ENCODE data around the gene MICAL3. TPM values are rescaled to one million over a fixed set of nuclear protein-coding genes. Genes with fewer than 3 reads are reported as not detected.

Gene MICAL3
- total RNA-seq, 1 donor from 2014 or later: 103 TPM

DNA sequence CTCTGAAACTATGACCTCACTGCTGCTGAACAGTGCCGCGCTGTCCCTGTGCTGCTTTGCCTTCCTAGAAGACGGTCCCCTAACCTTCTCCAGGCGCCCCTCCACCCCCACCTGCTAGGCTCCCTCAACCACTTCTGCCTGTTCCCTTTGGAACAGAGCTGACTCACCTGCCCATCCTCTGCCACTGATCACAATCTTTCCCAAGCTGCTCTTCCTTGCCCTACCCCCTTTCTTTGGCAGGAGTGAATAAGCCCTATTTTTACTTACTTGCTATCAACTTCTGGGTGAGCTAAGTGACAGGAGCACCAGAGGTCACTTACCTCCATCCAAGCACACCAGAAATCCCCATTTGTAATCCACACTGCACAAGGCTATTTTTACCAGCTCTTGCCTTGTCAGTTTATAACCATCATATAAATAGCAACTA lies 134.1 kb downstream of the MICAL3 start:
- H3K4me3 Mint-ChIP-seq: no peak overlapping the region
- no peaks in the 10 kb centered on the region for H3K4me1 Mint-ChIP-seq
- no peak for DNase-seq (ENCODE audit: low spot score in 2 of 2, unreplicated experiment in 2 of 2)
- H3K9me3 Mint-ChIP-seq: no peaks in the 10 kb centered on the region
- no peaks in the 10 kb centered on the region for H3K27me3 Mint-ChIP-seq (ENCODE audit: low read depth)
- H3K36me3 Mint-ChIP-seq: peaks cover 26% of the 10 kb centered on the region
- H3K27ac Mint-ChIP-seq: peak overlapping the region; percentile 37
- TF ChIP-seq, protein P1, sequence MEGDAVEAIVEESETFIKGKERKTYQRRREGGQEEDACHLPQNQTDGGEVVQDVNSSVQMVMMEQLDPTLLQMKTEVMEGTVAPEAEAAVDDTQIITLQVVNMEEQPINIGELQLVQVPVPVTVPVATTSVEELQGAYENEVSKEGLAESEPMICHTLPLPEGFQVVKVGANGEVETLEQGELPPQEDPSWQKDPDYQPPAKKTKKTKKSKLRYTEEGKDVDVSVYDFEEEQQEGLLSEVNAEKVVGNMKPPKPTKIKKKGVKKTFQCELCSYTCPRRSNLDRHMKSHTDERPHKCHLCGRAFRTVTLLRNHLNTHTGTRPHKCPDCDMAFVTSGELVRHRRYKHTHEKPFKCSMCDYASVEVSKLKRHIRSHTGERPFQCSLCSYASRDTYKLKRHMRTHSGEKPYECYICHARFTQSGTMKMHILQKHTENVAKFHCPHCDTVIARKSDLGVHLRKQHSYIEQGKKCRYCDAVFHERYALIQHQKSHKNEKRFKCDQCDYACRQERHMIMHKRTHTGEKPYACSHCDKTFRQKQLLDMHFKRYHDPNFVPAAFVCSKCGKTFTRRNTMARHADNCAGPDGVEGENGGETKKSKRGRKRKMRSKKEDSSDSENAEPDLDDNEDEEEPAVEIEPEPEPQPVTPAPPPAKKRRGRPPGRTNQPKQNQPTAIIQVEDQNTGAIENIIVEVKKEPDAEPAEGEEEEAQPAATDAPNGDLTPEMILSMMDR (IDR thresholded peaks at IDR 0.05; ENCODE audit: unreplicated experiment): no peak

DNA sequence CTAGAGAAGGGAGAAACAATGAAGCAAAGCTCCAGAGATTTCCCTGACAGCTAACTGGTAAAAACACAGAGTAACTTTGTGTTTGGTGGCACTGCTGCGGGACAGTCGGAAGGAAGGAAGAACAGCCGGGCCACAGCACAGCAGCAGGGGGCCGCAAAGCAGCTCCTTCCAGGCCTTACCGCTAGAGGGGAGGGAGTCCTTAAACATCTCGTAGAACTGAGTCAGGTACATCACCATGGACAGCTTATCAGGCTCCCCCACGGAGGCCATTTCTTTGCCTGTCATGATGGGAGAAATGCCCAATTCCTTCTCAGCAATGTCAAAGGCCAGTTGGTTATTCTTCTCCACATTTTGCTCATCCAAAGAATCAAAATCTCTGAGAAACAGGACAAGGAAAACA lies 135.5 kb downstream of the MICAL3 start:
- TF ChIP-seq, protein P1 (IDR thresholded peaks at IDR 0.05; ENCODE audit: unreplicated experiment): no peak
- no peak overlapping the region for H3K27ac Mint-ChIP-seq
- no peaks in the 10 kb centered on the region for H3K27me3 Mint-ChIP-seq (ENCODE audit: low read depth)
- H3K36me3 Mint-ChIP-seq: peaks cover 25% of the 10 kb centered on the region
- no peak overlapping the region for H3K4me3 Mint-ChIP-seq
- no peaks in the 10 kb centered on the region for H3K9me3 Mint-ChIP-seq
- no peak for DNase-seq (ENCODE audit: low spot score in 2 of 2, unreplicated experiment in 2 of 2)
- H3K4me1 Mint-ChIP-seq: peaks cover 10% of the 10 kb centered on the region

DNA sequence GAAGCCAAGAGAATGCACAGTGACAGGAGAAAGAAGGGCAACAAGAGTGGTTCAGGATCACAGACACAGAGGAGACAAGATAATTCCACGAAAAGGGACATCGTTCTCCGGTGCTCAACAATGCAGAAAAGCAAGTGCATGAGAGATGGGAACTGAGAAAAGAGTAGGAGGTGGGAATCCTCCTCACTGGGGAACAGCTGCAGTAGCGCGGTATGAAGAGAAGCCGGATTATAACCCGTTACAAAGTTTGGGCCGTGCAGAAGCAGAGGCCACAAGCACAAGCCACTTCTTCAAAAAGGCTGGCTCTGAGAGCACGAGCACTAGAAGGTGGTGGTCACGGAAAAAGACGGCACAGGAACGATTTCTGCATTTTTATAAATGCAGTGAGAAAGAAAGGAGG lies 135.9 kb downstream of the MICAL3 start:
- peaks cover 13% of the 10 kb centered on the region for H3K4me1 Mint-ChIP-seq
- H3K36me3 Mint-ChIP-seq: peaks cover 21% of the 10 kb centered on the region
- no peak overlapping the region for H3K27ac Mint-ChIP-seq

DNA sequence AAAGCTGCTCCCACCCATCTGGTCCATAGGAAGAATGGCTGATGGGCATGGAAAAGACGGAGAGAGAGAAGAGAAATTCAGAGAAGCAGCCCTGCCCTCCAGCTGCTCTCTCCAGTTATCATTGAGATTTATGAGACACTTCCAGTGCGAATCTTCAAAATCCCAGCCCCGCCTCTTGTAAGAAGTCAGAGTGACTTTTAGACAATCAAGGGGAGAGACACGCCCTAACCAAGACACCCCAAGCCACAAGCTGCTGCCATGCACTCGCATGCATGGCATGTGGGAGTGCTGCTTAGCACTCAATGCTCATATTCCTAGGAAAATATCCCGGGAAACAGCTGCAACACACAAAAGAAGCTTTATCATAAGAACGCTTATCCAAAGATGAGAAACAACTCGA lies 139.5 kb downstream of the MICAL3 start:
- TF ChIP-seq, protein P1 (IDR thresholded peaks at IDR 0.05; ENCODE audit: unreplicated experiment): no peak
- Mint-ChIP-seq H3K4me3 (no peak overlapping the region), H3K4me1 (peaks cover 13% of the 10 kb centered on the region), H3K9me3 (no peaks in the 10 kb centered on the region), H3K27ac (no peak overlapping the region), H3K27me3 (ENCODE audit: low read depth) (no peaks in the 10 kb centered on the region), H3K36me3 (peaks cover 19% of the 10 kb centered on the region)
- DNase-seq (ENCODE audit: low spot score in 2 of 2, unreplicated experiment in 2 of 2): no peak

More for the DNA sequence above, 135.9 kb downstream of the MICAL3 start:
- TF ChIP-seq, protein P1 (IDR thresholded peaks at IDR 0.05; ENCODE audit: unreplicated experiment): no peak
- Mint-ChIP-seq H3K4me3 (no peak overlapping the region), H3K9me3 (no peaks in the 10 kb centered on the region), H3K27me3 (ENCODE audit: low read depth) (no peaks in the 10 kb centered on the region)
- DNase-seq (ENCODE audit: low spot score in 2 of 2, unreplicated experiment in 2 of 2): no peak

DNA sequence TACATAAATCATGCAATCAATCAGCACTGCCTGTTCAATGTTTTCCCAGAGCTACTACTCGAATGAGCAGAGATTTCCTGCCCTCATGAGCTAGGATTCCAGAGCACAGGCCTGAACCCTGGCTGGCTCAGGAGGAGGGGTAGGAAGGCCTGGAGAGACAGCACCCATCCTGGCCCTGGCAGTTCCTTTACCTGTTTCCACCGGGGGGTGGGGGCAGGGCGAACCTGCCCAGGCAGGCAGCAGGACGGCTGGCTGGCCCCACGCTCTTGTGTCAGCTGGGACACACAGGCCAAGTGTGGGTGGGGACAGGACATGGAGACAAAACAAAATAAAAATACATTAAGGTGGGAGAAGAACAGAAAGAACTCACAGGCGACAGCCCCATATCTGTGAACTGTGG lies 140.3 kb downstream of the MICAL3 start:
- Mint-ChIP-seq H3K36me3 (peaks cover 19% of the 10 kb centered on the region), H3K9me3 (no peaks in the 10 kb centered on the region), H3K27ac (peak overlapping the region; percentile 41), H3K4me1 (peaks cover 13% of the 10 kb centered on the region), H3K27me3 (ENCODE audit: low read depth) (no peaks in the 10 kb centered on the region), H3K4me3 (no peak overlapping the region)
- TF ChIP-seq, protein P1 (IDR thresholded peaks at IDR 0.05; ENCODE audit: unreplicated experiment): no peak
- DNase-seq (ENCODE audit: low spot score in 2 of 2, unreplicated experiment in 2 of 2): no peak

DNA sequence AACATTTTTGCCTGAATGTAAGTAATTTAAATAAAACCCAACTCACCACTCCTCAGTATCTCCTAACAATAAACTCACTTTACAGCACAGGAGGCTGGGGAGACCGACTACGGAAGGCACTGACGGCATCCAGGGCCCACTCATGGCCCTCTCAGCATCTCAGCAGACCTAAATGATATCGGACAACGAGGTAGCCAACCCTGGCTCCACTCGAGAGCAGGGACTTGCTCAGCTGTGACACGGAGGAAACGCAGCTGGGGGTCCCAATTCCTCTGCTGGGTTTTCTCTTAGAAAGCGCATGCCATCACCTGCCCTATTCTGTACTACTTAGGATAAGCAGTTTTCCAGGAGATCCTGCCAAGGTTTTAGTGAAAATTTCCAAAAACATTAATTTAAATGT lies 141.0 kb downstream of the MICAL3 start:
- peaks cover 19% of the 10 kb centered on the region for H3K36me3 Mint-ChIP-seq

More for the DNA sequence above, 141.0 kb downstream of the MICAL3 start:
- Mint-ChIP-seq H3K4me3 (no peak overlapping the region), H3K9me3 (no peaks in the 10 kb centered on the region), H3K27ac (no peak overlapping the region), H3K27me3 (ENCODE audit: low read depth) (no peaks in the 10 kb centered on the region), H3K4me1 (peaks cover 13% of the 10 kb centered on the region)
- DNase-seq (ENCODE audit: low spot score in 2 of 2, unreplicated experiment in 2 of 2): no peak
- TF ChIP-seq, protein P1 (IDR thresholded peaks at IDR 0.05; ENCODE audit: unreplicated experiment): no peak

Measured in mesothelial cell of epicardium (in vitro differentiated cells).